ENCODE measurements around the gene PGAP6.

DNA sequence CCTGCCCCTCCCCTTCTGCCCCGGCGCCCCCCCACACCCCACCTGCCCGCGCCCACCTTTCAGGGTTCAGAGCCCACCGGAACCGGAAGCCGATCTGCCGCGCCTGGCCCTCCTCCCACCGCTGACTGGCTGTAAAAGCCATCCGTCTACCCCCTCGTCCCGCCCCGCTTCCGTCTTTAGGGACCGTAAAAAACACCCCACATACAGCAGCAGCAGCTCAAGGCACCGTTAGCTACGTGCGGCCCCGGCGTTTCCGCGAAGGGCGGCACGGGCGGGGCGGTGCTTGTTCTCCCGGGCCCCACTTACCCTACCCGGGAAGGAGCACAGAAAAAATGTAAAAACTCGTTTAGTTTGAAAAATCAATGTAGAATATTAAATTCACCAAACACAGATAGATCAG, 11.3 kb downstream of the PGAP6 start, which contains the start of gene MRPL28:
- TF ChIP-seq, protein P1, sequence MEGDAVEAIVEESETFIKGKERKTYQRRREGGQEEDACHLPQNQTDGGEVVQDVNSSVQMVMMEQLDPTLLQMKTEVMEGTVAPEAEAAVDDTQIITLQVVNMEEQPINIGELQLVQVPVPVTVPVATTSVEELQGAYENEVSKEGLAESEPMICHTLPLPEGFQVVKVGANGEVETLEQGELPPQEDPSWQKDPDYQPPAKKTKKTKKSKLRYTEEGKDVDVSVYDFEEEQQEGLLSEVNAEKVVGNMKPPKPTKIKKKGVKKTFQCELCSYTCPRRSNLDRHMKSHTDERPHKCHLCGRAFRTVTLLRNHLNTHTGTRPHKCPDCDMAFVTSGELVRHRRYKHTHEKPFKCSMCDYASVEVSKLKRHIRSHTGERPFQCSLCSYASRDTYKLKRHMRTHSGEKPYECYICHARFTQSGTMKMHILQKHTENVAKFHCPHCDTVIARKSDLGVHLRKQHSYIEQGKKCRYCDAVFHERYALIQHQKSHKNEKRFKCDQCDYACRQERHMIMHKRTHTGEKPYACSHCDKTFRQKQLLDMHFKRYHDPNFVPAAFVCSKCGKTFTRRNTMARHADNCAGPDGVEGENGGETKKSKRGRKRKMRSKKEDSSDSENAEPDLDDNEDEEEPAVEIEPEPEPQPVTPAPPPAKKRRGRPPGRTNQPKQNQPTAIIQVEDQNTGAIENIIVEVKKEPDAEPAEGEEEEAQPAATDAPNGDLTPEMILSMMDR (IDR thresholded peaks at IDR 0.05 in 8 of 11, conservative IDR thresholded peaks at IDR 0.05 in 3 of 11), result no peak
- peak in 1 of 3 donors; percentile 74 for TF ChIP-seq POLR2A (IDR thresholded peaks at IDR 0.05)
